GM21367 (cell line): ENCODE results near the gene SNRPD1.
"Not testable (repeated sequence)": the region's sequence is repeated elsewhere in the genome, so short reads cannot be mapped to it uniquely, and the experiment has no call there.

ENCODE experiments used
- ATAC-seq: cut with Tn5 transposase; IDR thresholded peaks from one replicate; pipeline ENCODE4 v1.9.1; 2021; ENCODE audit not compliant: unreplicated experiment

SNRPD1 gene

GRCh38 chr18:21612125-21613039, at the start of gene SNRPD1:
TSS of gene SNRPD1 (plus strand) at chr18:21612314. CDS start at chr18:21612430, 116 bp downstream.
- peak; percentile 94 for ATAC-seq

GRCh38 chr18:21571772-21572171, 40.3 kb upstream of the SNRPD1 start:
- no peak for ATAC-seq

GRCh38 chr18:21575656-21576055, 36.5 kb upstream of the SNRPD1 start:
- no peak for ATAC-seq

GRCh38 chr18:21584391-21584790, 27.7 kb upstream of the SNRPD1 start:
- ATAC-seq, result no peak

GRCh38 chr18:21592361-21592760, 19.8 kb upstream of the SNRPD1 start:
- ATAC-seq, result not testable (repeated sequence)

GRCh38 chr18:21593540-21594257, 18.4 kb upstream of the SNRPD1 start:
- no peak for ATAC-seq

- no peak for ATAC-seq
Measured at GRCh38 chr18:21597620-21598019, 14.5 kb upstream of the SNRPD1 start.

GRCh38 chr18:21598726-21599584, 13.2 kb upstream of the SNRPD1 start:
- ATAC-seq, result no peak

GRCh38 chr18:21599585-21600525, 12.3 kb upstream of the SNRPD1 start:
- ATAC-seq, result peak; percentile 30

- ATAC-seq, result peak; percentile 79
Measured at GRCh38 chr18:21600526-21601410, 11.3 kb upstream of the SNRPD1 start, which contains the start of gene ESCO1. TSS of gene ESCO1 (minus strand) at chr18:21600704. CDS start at chr18:21574843, 25,861 bp downstream.

- no peak for ATAC-seq
Measured at GRCh38 chr18:21602299-21602587, 9.9 kb upstream of the SNRPD1 start.

GRCh38 chr18:21604671-21605070, 7.4 kb upstream of the SNRPD1 start:
- ATAC-seq, result no peak

GRCh38 chr18:21605213-21605612, 6.9 kb upstream of the SNRPD1 start:
- ATAC-seq, result no peak

GRCh38 chr18:21611401-21612124, 551 bp upstream of the SNRPD1 start:
- ATAC-seq, result not testable (repeated sequence)

GRCh38 chr18:21621640-21622039, 9.5 kb downstream of the SNRPD1 start:
- not testable (repeated sequence) for ATAC-seq

GRCh38 chr18:21629089-21629832, 17.1 kb downstream of the SNRPD1 start:
- ATAC-seq, result peak; percentile 93

- ATAC-seq, result no peak
Measured at GRCh38 chr18:21632393-21632792, 20.3 kb downstream of the SNRPD1 start.
